Measurements from ENCODE around the gene TGOLN2.

TGOLN2 gene

DNA sequence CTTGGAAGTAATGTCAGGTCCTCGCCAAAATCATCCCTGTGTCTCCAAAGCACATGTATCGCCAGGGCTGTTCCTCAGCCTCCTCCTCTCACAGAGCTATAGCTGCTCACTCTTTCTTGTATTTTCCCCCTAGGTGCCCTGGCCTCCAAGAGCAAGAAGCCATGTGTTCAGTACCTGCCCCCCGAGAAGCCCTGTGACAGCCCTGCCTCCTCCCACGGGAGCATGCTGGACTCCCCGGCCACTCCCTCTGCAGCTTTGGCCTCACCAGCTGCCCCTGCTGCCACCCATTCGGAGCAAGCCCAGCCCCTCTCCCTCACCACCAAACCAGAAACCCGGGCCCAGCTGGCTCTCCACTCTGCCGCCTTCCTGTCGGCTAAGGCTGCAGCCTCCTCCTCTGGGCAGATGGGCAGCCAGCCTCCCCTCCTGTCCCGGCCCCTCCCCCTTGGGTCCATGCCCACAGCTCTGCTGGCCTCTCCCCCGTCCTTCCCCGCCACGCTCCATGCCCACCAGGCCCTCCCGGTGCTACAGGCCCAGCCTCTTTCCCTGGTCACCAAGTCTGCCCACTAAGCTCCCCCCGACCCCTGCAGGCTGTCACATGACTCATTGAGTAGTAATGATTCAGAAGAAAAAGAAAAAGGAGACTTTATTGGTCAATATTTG, 18.8 kb downstream of the TGOLN2 start:
- peak; percentile 60 for DNase-seq (ENCODE audit: low spot score)

DNA sequence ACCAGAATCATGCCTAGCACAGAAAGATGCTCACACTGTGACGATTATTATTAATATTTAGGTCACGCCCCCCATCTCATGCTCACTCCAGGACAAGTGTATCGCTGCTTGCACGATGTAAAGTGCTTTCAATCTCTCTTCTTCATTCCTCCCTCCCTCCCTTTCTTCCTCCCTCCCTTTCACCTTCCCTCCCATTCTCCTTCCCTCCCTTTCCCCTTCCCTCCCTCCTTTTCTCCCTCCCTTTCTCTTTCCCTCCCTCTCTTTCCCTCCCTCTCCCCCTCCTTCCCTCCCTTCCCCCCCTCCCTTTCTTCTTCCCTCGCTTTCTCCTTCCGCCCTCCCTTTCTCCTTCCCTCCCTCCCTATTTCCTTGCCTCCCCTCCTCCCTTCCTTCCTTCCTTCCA, 19.6 kb downstream of the TGOLN2 start:
- DNase-seq (ENCODE audit: low spot score), result no peak

DNA sequence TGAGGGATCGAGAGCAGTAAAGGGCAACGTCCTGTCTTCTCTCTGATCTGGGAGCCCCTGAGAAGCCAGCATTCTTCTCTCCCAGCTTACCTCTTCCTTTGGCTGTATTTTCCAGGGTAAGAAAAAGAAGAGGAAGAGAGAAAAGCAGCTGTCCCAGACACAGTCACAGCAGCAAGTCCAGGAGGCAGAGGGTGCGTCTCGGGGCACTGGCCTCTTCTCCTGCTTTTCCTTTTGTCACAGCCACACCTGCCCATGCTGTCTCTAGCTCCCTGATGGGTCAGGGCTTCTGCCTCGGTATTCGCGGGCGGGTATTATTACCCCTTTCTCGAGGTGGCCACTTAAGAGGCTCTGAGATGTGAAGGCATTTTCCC, 20.3 kb downstream of the TGOLN2 start:
- DNase-seq (ENCODE audit: low spot score), result no peak

DNA sequence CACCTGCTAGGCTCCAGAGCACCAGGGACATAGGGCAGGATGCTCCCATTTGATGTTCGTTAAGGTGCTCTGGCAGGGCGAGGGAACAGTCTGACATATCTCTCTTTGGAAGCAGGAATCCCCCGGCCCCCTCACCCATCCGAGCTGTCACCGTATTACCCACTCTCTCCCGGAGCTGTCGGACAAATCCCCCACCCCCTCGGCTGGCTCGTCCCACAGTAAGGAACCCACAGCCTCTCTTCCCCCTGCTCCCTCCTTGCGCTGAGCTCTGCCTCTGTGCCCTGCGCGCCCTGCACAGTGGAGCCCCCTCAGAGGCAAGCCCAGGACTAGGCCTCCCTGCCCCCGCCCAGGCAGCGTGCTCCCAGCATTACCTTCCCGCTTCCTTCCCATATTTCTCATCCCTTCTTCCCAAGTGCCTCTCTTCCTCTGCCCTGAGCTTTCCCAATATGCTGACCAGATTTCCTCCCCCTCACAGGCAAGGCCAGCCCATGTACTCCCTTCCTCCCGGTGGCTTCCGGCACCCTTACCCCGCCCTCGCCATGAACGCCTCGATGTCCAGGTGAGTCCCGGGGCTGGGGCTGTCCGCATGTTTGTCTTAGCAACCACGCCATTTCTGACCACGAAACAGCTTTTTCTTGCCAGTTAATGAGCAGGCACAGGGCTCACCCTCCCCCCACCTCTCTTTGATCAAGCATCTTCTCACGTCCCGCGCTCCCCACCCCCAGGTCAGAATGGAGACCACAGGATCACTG, 23.8 kb downstream of the TGOLN2 start:
- peak; percentile 58 for DNase-seq (ENCODE audit: low spot score)

DNA sequence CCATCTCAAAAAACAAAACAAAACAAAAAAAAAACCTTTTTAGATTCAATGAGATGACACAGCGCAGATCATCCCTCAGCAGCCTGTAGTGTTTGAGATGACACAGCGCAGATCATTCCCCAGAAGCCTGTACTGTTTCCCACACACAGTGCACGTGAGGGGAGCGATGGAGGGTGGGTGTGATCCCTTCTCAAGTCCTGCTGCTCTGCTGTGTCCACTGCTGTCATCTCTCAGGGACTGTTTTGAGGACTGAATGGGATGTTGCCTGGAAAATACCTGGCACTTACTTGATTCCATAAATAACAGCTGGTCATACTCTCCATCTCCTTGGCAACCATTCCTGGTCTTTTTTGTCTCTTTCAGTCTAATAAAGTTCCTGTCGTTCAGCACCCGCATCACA, 25.7 kb downstream of the TGOLN2 start:
- no peak for DNase-seq (ENCODE audit: low spot score)

DNA sequence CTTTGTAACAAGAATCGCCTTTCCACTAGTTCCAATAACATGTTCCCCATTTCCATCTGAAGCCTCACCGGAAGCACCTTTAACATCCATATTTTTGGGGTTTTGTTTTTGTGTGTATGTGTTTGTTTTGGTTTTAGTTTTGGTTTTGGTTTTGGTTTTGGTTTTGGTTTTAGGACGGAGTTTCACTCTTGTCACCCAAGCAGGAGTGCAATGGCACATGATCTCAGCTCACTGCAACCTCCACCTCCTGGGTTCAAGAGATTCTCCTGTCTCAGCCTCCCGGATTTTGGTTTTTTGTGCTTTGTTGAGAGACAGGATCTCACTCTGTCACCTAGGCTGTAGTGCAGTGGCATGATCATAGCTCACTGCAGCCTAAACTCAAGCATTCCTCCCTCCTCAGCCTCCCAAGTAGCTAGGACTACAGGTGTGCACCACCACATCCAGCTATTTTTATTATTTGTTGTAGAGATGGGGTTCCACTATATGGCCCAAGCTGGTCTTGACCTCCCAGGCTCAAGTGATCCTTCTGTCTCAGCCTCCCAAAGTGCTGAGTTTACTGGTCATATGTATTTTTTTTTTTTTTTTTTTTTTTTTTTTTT, 36.3 kb downstream of the TGOLN2 start:
- DNase-seq (ENCODE audit: low spot score), result no peak

DNA sequence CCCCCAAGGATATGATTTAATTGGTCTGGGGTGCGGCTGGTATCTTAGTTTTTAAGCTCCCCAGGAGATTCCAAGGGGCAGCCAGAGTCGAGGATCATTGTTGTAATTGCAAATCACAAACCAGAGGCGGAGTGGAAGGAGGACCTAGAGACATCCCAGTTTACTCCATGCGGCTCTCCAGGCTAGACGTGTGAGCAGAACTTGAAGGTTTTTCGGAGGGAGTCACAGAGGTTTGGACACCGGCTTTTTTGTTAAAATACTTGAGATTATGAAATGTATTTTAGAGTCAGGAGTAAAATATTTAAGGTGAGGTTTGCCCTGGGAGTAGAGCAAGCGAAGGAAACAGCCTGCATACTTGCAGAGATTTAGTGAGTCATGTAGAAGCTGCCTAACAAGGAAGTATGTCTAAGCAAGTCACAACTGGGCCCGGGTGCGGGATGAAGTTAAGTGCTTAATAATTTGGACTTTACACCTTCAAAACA, 39.5 kb downstream of the TGOLN2 start:
- no peak for DNase-seq (ENCODE audit: low spot score)

DNA sequence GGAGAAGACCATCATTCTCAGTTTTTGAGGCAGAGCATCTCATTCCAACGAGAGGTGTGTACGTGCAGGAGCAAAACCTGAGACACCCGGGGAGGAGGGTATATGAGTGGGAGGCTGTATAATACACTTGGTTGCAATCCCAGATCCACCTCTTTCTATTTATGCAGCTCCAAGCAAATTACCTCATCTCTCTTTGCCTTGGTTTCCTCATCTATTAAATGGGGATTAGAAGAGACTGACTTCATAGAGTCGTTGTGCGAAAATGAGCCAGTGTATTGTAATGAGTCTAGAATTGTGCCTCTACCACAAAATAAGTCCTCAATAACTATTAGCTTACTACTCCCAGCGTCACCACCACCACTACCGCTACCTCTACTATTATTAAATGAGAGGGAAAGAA, 40.1 kb downstream of the TGOLN2 start:
- no peak for DNase-seq (ENCODE audit: low spot score)

DNA sequence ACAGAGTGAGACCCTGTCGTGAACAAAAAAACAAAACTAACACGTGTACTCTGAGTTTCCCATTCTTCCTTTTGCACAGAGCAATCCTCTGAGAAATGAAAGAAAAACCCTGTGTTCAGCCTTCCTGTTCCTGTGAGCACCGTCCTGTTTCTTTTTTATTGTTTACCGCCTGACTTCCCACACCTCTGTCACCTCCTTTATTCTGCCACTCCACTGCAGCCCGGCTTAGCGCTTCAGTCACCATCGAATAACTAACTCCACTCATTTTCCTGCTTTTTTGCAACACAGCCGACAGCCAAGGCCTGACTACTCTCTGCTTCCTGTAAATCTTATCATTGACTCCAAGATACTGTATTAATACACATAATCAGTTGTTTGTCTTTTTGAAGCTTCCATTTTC, 40.9 kb downstream of the TGOLN2 start:
- no peak for DNase-seq (ENCODE audit: low spot score)

DNA sequence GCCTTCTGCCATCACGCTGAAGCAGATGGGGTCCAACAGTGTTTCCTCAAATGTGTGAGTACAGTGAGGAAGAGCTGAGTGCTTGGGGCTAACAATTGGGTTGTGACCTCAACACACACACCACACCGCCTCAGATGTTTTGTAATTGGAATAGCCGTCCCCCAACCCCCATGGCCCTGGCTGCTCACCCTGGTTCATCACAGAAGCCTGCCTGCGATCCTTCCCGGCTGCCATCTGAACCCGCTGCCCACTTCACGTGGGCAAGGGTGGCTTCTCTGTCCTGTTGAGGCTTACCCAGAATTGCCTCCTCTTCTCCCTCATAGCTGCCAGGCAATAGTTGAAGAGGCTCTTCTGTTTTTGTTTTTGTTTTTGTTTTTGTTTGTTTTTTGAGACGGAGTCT, 44.1 kb downstream of the TGOLN2 start:
- no peak for DNase-seq (ENCODE audit: low spot score)

DNA sequence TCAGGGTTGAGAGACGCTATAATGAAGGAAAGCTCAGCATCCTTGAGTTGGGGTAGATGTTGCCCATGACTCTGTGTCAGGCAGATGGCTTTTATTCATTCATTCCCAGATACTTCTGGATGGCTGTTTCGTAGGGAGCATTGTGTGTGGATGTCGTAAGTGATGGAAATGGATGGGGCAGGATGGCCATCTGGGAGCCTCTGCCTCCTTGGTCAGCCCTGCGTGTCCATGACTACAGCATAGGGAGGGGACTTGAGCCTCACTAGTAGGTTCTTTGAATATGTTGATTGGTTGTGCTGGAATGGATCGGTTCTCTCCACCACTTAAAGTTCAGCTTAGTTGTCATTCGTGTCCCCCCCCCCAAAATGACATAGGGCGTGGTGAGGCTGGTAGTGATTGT, 44.9 kb downstream of the TGOLN2 start:
- no peak for DNase-seq (ENCODE audit: low spot score)

DNA sequence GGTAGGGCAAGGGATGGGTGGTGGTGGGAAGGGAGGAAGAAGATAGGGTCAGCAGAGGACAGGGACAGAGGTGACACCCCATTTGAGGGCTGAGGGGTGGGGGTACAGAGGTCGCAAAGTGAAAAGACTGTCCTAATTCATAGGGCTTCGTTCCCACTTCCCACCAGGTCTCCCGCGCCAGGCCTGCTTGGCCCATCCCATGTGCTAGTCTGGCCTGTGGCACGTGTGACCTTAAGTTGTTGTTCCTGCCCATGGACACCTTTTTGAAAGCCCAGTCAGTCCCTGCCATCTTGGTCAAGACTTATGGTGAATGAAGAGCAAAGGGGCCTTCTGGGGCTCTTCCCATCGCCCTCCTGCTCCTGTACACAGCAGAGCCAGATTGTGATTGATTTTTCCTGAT, 46.2 kb downstream of the TGOLN2 start:
- no peak for DNase-seq (ENCODE audit: low spot score)

DNA sequence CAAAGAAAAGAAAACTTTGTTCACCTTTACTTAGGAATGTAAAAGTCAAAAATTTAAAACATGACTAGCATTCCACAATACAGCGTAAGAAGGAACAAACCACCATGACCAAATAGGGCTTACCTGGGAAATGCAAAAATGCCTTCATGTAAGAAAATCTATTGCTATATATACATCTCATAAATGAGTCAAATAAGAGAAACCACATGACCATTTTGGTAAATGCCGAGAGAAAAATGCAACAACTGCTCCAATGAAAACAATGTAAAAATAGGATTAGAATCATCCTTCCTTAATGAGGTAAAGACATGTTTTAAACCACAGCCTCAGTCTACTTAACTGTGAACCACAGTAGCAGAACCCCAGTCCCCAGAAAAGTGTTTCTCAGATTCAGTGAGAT, 49.4 kb downstream of the TGOLN2 start:
- DNase-seq (ENCODE audit: low spot score), result no peak

DNA sequence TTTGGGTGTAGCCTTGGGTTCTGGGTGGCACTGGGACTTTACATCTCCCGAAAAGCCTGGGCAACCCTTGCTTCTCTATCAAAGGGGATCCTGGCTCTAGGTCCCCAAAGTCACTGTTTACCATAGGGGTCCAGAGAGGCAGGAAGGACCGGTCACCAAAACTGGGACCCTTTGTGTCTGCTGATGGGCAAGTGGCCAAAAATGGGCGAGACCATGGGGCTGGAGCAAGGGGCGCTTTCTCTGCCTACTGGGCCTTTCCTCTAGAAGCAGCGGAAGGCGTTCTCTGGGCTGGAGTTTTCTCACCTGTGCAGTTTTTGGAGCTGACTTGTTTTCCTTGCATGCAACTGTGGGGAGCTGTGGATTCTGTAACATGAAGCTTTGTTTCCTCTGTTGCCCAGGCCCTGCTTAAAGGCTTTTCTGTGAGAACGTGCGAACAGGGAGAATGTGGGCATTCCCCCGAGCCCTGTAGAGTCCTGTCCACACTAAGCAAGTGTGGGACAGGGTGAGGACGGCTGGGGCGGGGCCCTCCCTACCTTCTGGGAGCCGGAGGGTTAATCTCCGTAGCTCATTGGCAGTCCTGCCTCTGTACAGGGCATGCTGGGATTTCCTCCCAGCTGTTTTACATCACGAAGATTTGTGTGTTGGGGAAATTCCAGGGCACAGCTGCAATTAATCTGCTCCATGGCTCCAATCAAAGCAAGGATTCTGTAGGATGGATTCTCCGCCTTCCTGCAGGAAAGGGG, 50.2 kb downstream of the TGOLN2 start:
- DNase-seq (ENCODE audit: low spot score), result no peak

DNA sequence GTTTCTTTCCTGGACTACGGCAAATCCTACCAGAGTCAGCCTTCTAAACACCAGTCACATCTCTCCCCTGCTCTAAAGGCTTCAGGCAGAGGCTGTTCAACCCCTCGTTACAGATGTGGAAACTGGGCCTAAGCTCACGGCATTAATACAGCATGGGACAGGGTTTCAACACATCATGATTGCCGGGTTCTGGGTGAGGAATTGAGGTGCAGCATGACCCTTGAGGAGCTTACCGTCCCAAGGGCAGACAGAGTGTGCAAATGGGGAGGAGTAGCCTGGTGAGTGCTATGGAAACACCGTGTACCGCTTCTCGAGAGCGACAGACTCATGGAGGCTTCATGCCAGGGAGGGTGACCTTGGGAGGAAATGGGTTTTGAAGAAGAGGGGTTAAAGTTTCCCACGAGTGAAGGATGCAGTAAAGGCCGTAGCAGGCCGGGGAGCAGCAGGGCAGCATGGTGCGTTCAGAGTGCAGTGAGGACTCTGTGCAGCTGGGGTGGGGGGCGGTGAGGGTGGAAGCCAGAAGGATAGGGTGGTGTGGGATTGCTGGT, 51.1 kb downstream of the TGOLN2 start:
- no peak for DNase-seq (ENCODE audit: low spot score)

DNA sequence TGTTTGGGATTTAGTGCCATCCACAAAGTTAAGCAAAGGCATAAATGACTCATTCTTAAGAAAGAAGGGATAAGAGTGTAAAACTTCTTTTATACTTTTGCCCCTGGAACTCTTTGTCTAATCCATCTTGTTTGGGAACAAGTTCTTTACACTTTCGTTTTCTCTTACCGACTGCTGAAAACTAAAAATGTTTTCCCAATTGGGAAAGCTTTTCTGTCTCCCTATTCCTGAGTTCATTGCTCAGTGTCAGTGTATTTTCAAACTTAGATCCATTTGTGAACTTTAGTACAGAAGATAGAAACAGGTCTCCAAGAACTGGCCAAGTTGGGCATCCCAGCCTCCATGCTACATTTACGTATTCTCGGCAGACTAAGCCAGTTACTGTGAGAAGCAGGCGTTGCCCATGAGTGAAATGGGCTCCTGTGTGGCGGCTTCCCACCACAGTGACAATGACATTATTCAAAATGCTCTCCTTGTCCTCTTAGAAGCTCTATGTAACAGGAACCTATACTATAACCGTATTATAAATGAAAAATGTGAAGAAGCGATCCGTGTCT, 51.7 kb downstream of the TGOLN2 start:
- no peak for DNase-seq (ENCODE audit: low spot score)

DNA sequence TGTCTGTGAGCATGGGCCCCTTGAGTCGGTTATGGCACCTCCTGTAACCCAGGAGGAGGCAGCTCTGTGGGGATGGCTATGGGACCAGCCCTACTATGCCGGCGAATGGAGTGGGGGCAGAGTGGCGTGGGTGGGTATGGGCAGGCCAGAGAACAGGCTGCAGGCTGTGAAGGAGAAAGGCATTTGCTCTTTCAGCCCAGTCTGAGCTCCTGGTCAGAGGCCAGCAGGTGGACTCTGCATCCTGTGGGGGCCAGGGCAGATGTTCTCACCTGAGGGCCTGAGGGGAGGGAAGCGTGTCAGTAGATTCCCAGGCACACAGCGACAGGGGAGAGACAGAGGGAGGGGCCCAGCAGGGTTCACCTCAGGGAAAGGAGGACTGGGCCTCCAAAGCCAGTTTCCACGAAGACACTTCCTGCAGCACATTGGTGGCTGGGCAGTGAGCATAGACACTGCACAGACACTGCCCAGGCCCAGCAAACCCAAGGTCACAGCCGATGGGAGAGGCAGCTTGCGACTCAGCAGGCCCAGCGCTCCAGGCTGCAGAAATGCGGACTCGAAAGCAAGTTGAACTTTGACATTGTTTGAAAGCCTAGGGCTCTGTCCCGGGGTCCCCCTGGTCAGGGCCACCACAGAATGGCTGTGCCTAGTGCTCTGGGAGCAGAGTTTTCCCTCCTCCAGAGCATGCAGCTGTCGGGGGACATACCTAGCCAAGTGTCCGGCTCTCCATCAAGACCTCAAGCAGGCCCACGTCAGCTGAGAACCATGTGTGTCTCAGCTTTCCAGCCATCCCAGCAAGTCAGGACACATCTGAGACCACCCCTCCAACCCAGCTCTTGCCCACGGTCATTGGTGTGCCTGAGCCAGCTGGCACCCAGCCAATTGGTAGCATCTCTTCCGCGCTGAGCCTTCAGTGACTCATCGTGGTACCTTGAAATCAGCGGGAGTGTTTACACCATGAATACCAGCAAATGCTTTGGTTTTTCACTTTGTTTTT, 53.8 kb downstream of the TGOLN2 start:
- DNase-seq (ENCODE audit: low spot score), result peak; percentile 66

DNA sequence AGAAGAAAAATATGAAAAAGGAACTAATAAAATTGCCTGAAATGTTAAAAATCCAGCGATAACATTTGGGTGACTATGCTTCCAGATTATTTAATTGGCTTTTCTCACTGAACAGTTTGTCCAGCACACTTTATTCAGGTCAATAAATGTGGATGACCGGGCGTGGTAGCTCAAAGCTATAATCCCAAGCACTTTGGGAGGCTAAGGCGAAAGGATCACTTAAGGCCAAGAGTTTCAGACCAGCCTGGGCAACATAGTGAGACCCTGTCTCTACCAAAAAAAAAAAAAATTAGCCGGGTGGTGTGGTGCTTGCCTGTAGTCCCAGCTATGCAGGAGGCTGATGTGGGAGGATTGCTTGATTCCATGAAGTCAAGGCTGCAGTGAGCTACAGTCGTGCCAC, 55.4 kb downstream of the TGOLN2 start:
- DNase-seq (ENCODE audit: low spot score), result no peak

DNA sequence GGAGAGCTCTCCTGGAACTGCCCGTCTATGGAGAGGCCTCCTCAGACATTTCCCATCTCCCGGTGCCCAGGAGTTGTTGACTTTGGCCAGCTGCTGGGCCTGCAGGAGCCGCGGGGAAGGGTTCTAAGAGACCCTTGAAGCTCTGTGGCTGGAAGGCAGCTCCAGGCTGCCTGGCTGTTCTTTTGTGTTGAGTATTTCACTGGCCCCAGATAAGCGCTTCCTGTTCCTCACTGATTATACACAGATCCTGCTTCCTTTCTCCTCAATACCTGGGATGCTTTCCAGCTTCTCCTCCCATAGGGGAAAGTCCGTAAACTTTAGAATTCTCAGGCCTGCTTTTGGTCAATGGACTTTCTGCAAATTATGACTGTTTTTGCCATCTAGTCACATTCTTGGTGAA, 57.8 kb downstream of the TGOLN2 start:
- no peak for DNase-seq (ENCODE audit: low spot score)
